Fibroblast of lung (primary cell): ENCODE data around the gene FGFR3. TPM values are rescaled to one million over a fixed set of nuclear protein-coding genes. Genes with fewer than 3 reads are reported as not detected.

Experiments
- DNase-seq, 2 donors: peaks; one replicate each; pipeline versions ENCODE4 v3.0.0 to v3.0.0-alpha.2; 2010; ENCODE audit warnings: low read depth in 2 of 2
- H2AFZ ChIP-seq: 2 replicates; pipeline ENCODE4 v1.5.1; 2012; ENCODE audit warnings: low read length, control low read depth, inconsistent platforms
- H3K27ac ChIP-seq: 2 replicates; pipeline ENCODE4 v1.5.1; 2011; ENCODE audit warnings: low read length, control low read depth; ENCODE audit not compliant: insufficient read depth
- H3K27me3 ChIP-seq: 2 replicates; pipeline ENCODE4 v1.5.1; 2011; ENCODE audit warnings: mild to moderate bottlenecking, low read length; ENCODE audit not compliant: control insufficient read depth, insufficient read depth
- H3K36me3 ChIP-seq: 2 replicates; pipeline ENCODE4 v1.5.1; 2011; ENCODE audit warnings: low read length; ENCODE audit not compliant: control insufficient read depth, insufficient read depth
- H3K4me1 ChIP-seq: 2 replicates; pipeline ENCODE4 v1.5.1; 2011; ENCODE audit warnings: low read length; ENCODE audit not compliant: control insufficient read depth, insufficient read depth; ENCODE audit errors: extremely low read depth
- H3K4me2 ChIP-seq: 2 replicates; pipeline ENCODE4 v1.5.1; 2011; ENCODE audit warnings: low read length, control low read depth; ENCODE audit not compliant: insufficient read depth; ENCODE audit errors: extremely low read depth
- H3K4me3 ChIP-seq, 4 experiments: fragments of 200-600 bp in 1 of 4; sonication (generic) in 1 of 4; replicated peaks in 1 of 4; 2 replicates each; pipeline ENCODE4 v1.5.1; 2011 to 2016; ENCODE audit warnings: low read length in 4 of 4, low read depth in 3 of 4, mild to moderate bottlenecking in 3 of 4, control low read depth in 2 of 4, inconsistent platforms in 1 of 4, mixed read lengths in 1 of 4; ENCODE audit not compliant: insufficient read depth in 1 of 4; ENCODE audit errors: control extremely low read depth in 1 of 4
- H3K79me2 ChIP-seq: 2 replicates; pipeline ENCODE4 v1.5.1; 2012; ENCODE audit warnings: mild to moderate bottlenecking, low read length, inconsistent platforms; ENCODE audit not compliant: control insufficient read depth, insufficient read depth
- H3K9ac ChIP-seq: 2 replicates; pipeline ENCODE4 v1.5.1; 2011; ENCODE audit warnings: mild to moderate bottlenecking, low read length, control low read depth; ENCODE audit not compliant: insufficient read depth
- H3K9me3 ChIP-seq: 2 replicates; pipeline ENCODE4 v1.5.1; 2012; ENCODE audit warnings: low read depth, low read length; ENCODE audit not compliant: control insufficient read depth, insufficient read depth
- H4K20me1 ChIP-seq: 2 replicates; pipeline ENCODE4 v1.5.1; 2011; ENCODE audit warnings: low read length; ENCODE audit not compliant: control insufficient read depth, insufficient read depth; ENCODE audit errors: extremely low read depth
- CTCF ChIP-seq, 2 donors: IDR thresholded peaks in 1 of 2; conservative IDR thresholded peaks in 1 of 2; 1 replicate in 1 of 2; 2 replicates in 1 of 2; pipeline ENCODE4 v1.5.1; 2011 to 2012; ENCODE audit warnings: low read length in 2 of 2, control low read depth in 1 of 2, inconsistent platforms in 1 of 2, low read depth in 1 of 2, mild to moderate bottlenecking in 1 of 2
- EZH2 ChIP-seq: IDR thresholded peaks from 2 replicates; pipeline ENCODE4 v1.5.1; 2012; ENCODE audit warnings: low read length, control low read depth, mild to moderate bottlenecking; ENCODE audit errors: missing control alignments
- polyA plus RNA-seq, 2 donors: library from polyadenylated mRNA; depleted of rRNA in 1 of 2; stranded (reverse) in 1 of 2; unstranded in 1 of 2; fragments of >200 nt; gene quantifications; 2 replicates each; pipeline ENCODE4 v1.2.1, GENCODE V29; 2011 to 2012; ENCODE audit warnings: missing spikeins in 1 of 2
- total RNA-seq: library from RNA; depleted of rRNA; stranded (reverse); fragments of >200 nt; gene quantifications from 2 replicates; pipeline ENCODE4 v1.2.1, GENCODE V29; 2014

Gene FGFR3
- total and polyA plus RNA-seq, 2 donors (not counting 1 experiment from before 2014, with no cell fraction given), result 0.11 to 0.33 TPM

- H3K4me2 ChIP-seq, result no peak overlapping the region
- H3K36me3 ChIP-seq, result no peaks in the 10 kb centered on the region
- no peaks in the 10 kb centered on the region for H3K9me3 ChIP-seq
- H3K27ac ChIP-seq, result no peak overlapping the region
- no peak for DNase-seq
- no peak overlapping the region for H3K9ac ChIP-seq
- H2AFZ ChIP-seq, result no peak overlapping the region
- H3K4me1 ChIP-seq, result no peaks in the 10 kb centered on the region
- H4K20me1 ChIP-seq, result no peaks in the 10 kb centered on the region
- no peak overlapping the region for H3K4me3 ChIP-seq
- no peaks in the 10 kb centered on the region for H3K79me2 ChIP-seq
- TF ChIP-seq CTCF (conservative IDR thresholded peaks at IDR 0.05 in 1 of 2, IDR thresholded peaks at IDR 0.05 in 1 of 2; ENCODE audit: low read depth in 1 of 2, low read length in 2 of 2) (no peak), EZH2 (no peak)
- H3K27me3 ChIP-seq, result no peaks in the 10 kb centered on the region
Observed at GRCh38 chr4:1754336-1754735, 38.8 kb upstream of the FGFR3 start.

- TF ChIP-seq EZH2 (no peak), CTCF (conservative IDR thresholded peaks at IDR 0.05 in 1 of 2, IDR thresholded peaks at IDR 0.05 in 1 of 2; ENCODE audit: low read depth in 1 of 2, low read length in 2 of 2) (no peak)
- H3K36me3 ChIP-seq, result no peaks in the 10 kb centered on the region
Observed at GRCh38 chr4:1755297-1755696, 37.8 kb upstream of the FGFR3 start.

DNA sequence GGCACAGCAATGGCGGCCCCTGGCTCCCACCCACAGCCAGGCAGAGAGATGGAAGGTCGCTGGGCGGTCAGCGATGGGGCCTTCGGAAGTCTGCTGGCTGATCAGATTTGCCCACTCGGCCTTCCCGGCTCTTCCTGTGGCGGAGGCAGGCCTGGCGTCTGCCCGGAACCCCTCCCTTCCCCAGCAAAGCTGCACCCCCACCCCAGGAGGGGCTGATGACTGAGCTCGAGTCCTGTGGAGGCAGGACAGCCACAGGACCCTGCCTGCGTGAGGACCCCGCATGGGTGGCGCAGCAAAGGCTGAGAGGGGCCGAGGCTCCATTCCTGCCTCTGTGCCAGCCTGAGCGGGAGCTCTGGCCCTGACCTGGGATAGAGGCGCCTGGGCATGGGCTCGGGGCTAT, 37.0 kb upstream of the FGFR3 start:
- H3K36me3 ChIP-seq, result no peaks in the 10 kb centered on the region
- no peak overlapping the region for H3K4me3 ChIP-seq
- DNase-seq, result no peak
- no peak for TF ChIP-seq CTCF (conservative IDR thresholded peaks at IDR 0.05 in 1 of 2, IDR thresholded peaks at IDR 0.05 in 1 of 2; ENCODE audit: low read depth in 1 of 2, low read length in 2 of 2)
- TF ChIP-seq EZH2, result no peak
- no peaks in the 10 kb centered on the region for H3K79me2 ChIP-seq
- no peak overlapping the region for H2AFZ ChIP-seq
- H4K20me1 ChIP-seq, result no peaks in the 10 kb centered on the region
- H3K9me3 ChIP-seq, result no peaks in the 10 kb centered on the region
- no peak overlapping the region for H3K4me2 ChIP-seq
- H3K27me3 ChIP-seq, result no peaks in the 10 kb centered on the region
- no peak overlapping the region for H3K9ac ChIP-seq
- no peaks in the 10 kb centered on the region for H3K4me1 ChIP-seq
- H3K27ac ChIP-seq, result no peak overlapping the region

More at GRCh38 chr4:1755297-1755696, 37.8 kb upstream of the FGFR3 start:
- H4K20me1 ChIP-seq, result no peaks in the 10 kb centered on the region
- no peaks in the 10 kb centered on the region for H3K9me3 ChIP-seq
- no peak for DNase-seq
- H3K4me1 ChIP-seq, result no peaks in the 10 kb centered on the region
- no peak overlapping the region for H3K27ac ChIP-seq
- no peak overlapping the region for H3K9ac ChIP-seq
- no peak overlapping the region for H3K4me2 ChIP-seq
- no peak overlapping the region for H3K4me3 ChIP-seq
- no peaks in the 10 kb centered on the region for H3K79me2 ChIP-seq
- no peak overlapping the region for H2AFZ ChIP-seq
- no peaks in the 10 kb centered on the region for H3K27me3 ChIP-seq
